SK-N-SH treated with all-trans-retinoic acid at 6 μM for 48 hours (cell line): ENCODE results near the gene CPD.

Experiments
- CSDC2 ChIP-seq: fragments of 250-450 bp; sonication (Bioruptor Pico); IDR thresholded peaks from 2 replicates; pipeline ENCODE4 v1.5.0; 2020; ENCODE audit warnings: mild to moderate bottlenecking, moderate library complexity
- RARB ChIP-seq: fragments of 250-450 bp; sonication (Bioruptor Pico); IDR thresholded peaks from 2 replicates; pipeline ENCODE4 v1.8.0; 2021; ENCODE audit warnings: mild to moderate bottlenecking, moderate library complexity
- ZFP30 ChIP-seq: fragments of 450-650 bp; formaldehyde crosslinking; IDR thresholded peaks from 2 replicates; pipeline ENCODE4 v1.5.0; 2022; ENCODE audit warnings: mild to moderate bottlenecking, moderate library complexity
- ZNF565 ChIP-seq: fragments of 450-650 bp; formaldehyde crosslinking; conservative IDR thresholded peaks from 2 replicates; pipeline ENCODE4 v1.5.0; 2020; ENCODE audit warnings: low read depth, mild to moderate bottlenecking, moderate library complexity
- TF ChIP-seq, protein P1 (sequence below): fragments of 250-450 bp; sonication (Bioruptor Pico); IDR thresholded peaks from 2 replicates; pipeline ENCODE4 v1.5.0; 2020; ENCODE audit warnings: mild to moderate bottlenecking, moderate library complexity

- TF ChIP-seq RARB (CRISPR knock-in tag) (no peak), ZFP30 (CRISPR knock-in tag) (no peak), ZNF565 (CRISPR knock-in tag) (no peak), CSDC2 (CRISPR knock-in tag) (no peak)
- TF ChIP-seq, protein P1, sequence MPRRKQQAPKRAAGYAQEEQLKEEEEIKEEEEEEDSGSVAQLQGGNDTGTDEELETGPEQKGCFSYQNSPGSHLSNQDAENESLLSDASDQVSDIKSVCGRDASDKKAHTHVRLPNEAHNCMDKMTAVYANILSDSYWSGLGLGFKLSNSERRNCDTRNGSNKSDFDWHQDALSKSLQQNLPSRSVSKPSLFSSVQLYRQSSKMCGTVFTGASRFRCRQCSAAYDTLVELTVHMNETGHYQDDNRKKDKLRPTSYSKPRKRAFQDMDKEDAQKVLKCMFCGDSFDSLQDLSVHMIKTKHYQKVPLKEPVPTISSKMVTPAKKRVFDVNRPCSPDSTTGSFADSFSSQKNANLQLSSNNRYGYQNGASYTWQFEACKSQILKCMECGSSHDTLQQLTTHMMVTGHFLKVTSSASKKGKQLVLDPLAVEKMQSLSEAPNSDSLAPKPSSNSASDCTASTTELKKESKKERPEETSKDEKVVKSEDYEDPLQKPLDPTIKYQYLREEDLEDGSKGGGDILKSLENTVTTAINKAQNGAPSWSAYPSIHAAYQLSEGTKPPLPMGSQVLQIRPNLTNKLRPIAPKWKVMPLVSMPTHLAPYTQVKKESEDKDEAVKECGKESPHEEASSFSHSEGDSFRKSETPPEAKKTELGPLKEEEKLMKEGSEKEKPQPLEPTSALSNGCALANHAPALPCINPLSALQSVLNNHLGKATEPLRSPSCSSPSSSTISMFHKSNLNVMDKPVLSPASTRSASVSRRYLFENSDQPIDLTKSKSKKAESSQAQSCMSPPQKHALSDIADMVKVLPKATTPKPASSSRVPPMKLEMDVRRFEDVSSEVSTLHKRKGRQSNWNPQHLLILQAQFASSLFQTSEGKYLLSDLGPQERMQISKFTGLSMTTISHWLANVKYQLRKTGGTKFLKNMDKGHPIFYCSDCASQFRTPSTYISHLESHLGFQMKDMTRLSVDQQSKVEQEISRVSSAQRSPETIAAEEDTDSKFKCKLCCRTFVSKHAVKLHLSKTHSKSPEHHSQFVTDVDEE (CRISPR knock-in tag): no peak
Measured at GRCh38 chr17:30380643-30381339, 2.1 kb downstream of the CPD start.
